Measurements from ENCODE around the gene SHROOM3.
"Not testable (repeated sequence)": the region's sequence is repeated elsewhere in the genome, so short reads cannot be mapped to it uniquely, and the experiment has no call there.

The SHROOM3 gene

GRCh38 chr4:76600447-76600846, 165.4 kb downstream of the SHROOM3 start:
- DNase-seq (ENCODE audit: low read depth, low spot score): no peak
- H3K4me3 ChIP-seq (ENCODE audit: low read depth, low read length): no peak overlapping the region
- POLR2A ChIA-PET: interaction anchor here (0.5 kb wide), 1 partner anchor 387 kb away, joined by 3 read pairs; no protein-coding TSS in a partner anchor
- CTCF ChIA-PET: no interaction called here
- TF ChIP-seq CTCF (IDR thresholded peaks at IDR 0.05; ENCODE audit: insufficient read depth, low read length, missing control alignments): no peak

- no peak for TF ChIP-seq CTCF (IDR thresholded peaks at IDR 0.05; ENCODE audit: insufficient read depth, low read length, missing control alignments)
- no peak for DNase-seq (ENCODE audit: low read depth, low spot score)
- ChIA-PET POLR2A (no interaction called here), CTCF (interaction anchor here (1.2 to 1.4 kb wide), 2 partner anchors 9 to 156 kb away, joined by 3 to 5 read pairs; no protein-coding TSS in a partner anchor)
- H3K4me3 ChIP-seq (ENCODE audit: low read depth, low read length): no peak overlapping the region
These were observed 166.8 kb downstream of the SHROOM3 start for GRCh38 chr4:76601791-76602190.

GRCh38 chr4:76605099-76605563, 170.1 kb downstream of the SHROOM3 start:
- H3K4me3 ChIP-seq (ENCODE audit: low read depth, low read length): no peak overlapping the region
- DNase-seq (ENCODE audit: low read depth, low spot score): no peak
- TF ChIP-seq CTCF (IDR thresholded peaks at IDR 0.05; ENCODE audit: insufficient read depth, low read length, missing control alignments): no peak
- ChIA-PET CTCF (interaction anchor here (1.0 to 2.0 kb wide), 4 partner anchors 13 to 58 kb away, joined by 3 to 4 read pairs (median 3); no protein-coding TSS in a partner anchor), POLR2A (no interaction called here)

- ChIA-PET POLR2A (interaction anchor here (0.8 kb wide), 1 partner anchor 17 kb away, joined by 5 read pairs; no protein-coding TSS in a partner anchor), CTCF (interaction anchor here (1.0 to 2.0 kb wide), 3 partner anchors 12 to 21 kb away, joined by 3 to 5 read pairs (median 4); no protein-coding TSS in a partner anchor)
- DNase-seq (ENCODE audit: low read depth, low spot score): no peak
- no peak overlapping the region for H3K4me3 ChIP-seq (ENCODE audit: low read depth, low read length)
- no peak for TF ChIP-seq CTCF (IDR thresholded peaks at IDR 0.05; ENCODE audit: insufficient read depth, low read length, missing control alignments)
These were observed 171.7 kb downstream of the SHROOM3 start for GRCh38 chr4:76606645-76607265.

- peak; percentile 76 for DNase-seq (ENCODE audit: low read depth, low spot score)
- H3K4me3 ChIP-seq (ENCODE audit: low read depth, low read length): no peak overlapping the region
- no peak for TF ChIP-seq CTCF (IDR thresholded peaks at IDR 0.05; ENCODE audit: insufficient read depth, low read length, missing control alignments)
- POLR2A ChIA-PET: interaction anchor here (0.8 kb wide), 1 partner anchor 17 kb away, joined by 5 read pairs; no protein-coding TSS in a partner anchor
- CTCF ChIA-PET: interaction anchor here (1.0 to 1.1 kb wide), 4 partner anchors 11 to 122 kb away, joined by 3 to 5 read pairs (median 4); no protein-coding TSS in a partner anchor
These were observed 172.3 kb downstream of the SHROOM3 start for GRCh38 chr4:76607266-76607799.

GRCh38 chr4:76607846-76608245, 172.8 kb downstream of the SHROOM3 start:
- no peak overlapping the region for H3K4me3 ChIP-seq (ENCODE audit: low read depth, low read length)
- no peak for TF ChIP-seq CTCF (IDR thresholded peaks at IDR 0.05; ENCODE audit: insufficient read depth, low read length, missing control alignments)
- ChIA-PET CTCF (interaction anchor here (1.0 to 1.1 kb wide), 2 partner anchors 17 to 122 kb away, joined by 4 read pairs; no protein-coding TSS in a partner anchor), POLR2A (no interaction called here)
- no peak for DNase-seq (ENCODE audit: low read depth, low spot score)

- H3K4me3 ChIP-seq (ENCODE audit: low read depth, low read length); POLR2A ChIA-PET; DNase-seq (ENCODE audit: low read depth, low spot score): not testable (repeated sequence)
- CTCF ChIA-PET: interaction anchor here (1.1 kb wide), 1 partner anchor 16 kb away, joined by 4 read pairs; no protein-coding TSS in a partner anchor
These were observed 173.5 kb downstream of the SHROOM3 start for GRCh38 chr4:76608549-76608948.
